ENCODE measurements around the gene TMEM151B.
"Not testable (repeated sequence)": the region's sequence is repeated elsewhere in the genome, so short reads cannot be mapped to it uniquely, and the experiment has no call there.

TMEM151B gene

GRCh38 chr6:44333942-44334341 is 63.7 kb downstream of the TMEM151B start:
- no peak for DNase-seq (ENCODE audit: low read depth)

GRCh38 chr6:44335631-44336030 is 65.4 kb downstream of the TMEM151B start:
- DNase-seq (ENCODE audit: low read depth): no peak

GRCh38 chr6:44338228-44339122 is 68.2 kb downstream of the TMEM151B start:
- DNase-seq (ENCODE audit: low read depth): peak; percentile 11

GRCh38 chr6:44339301-44339700 is 69.1 kb downstream of the TMEM151B start:
- DNase-seq (ENCODE audit: low read depth): no peak

- DNase-seq (ENCODE audit: low read depth): peak; percentile 44
These were observed 69.7 kb downstream of the TMEM151B start for GRCh38 chr6:44339763-44340625.

GRCh38 chr6:44341095-44341890 is 71.0 kb downstream of the TMEM151B start:
- no peak for DNase-seq (ENCODE audit: low read depth)

GRCh38 chr6:44342052-44342451 is 71.8 kb downstream of the TMEM151B start:
- DNase-seq (ENCODE audit: low read depth): no peak

GRCh38 chr6:44342489-44342888 is 72.2 kb downstream of the TMEM151B start, which contains the start of gene SPATS1:
TSS of gene SPATS1 (plus strand) at chr6:44342650. CDS start at chr6:44343096, 446 bp downstream.
- no peak for DNase-seq (ENCODE audit: low read depth)

GRCh38 chr6:44346818-44347217 is 76.6 kb downstream of the TMEM151B start:
- DNase-seq (ENCODE audit: low read depth): not testable (repeated sequence)

- no peak for DNase-seq (ENCODE audit: low read depth)
These were observed 79.8 kb downstream of the TMEM151B start for GRCh38 chr6:44349904-44350649.

GRCh38 chr6:44350650-44350994 is 80.4 kb downstream of the TMEM151B start:
- DNase-seq (ENCODE audit: low read depth): not testable (repeated sequence)

GRCh38 chr6:44352259-44352658 is 82.0 kb downstream of the TMEM151B start:
- no peak for DNase-seq (ENCODE audit: low read depth)

GRCh38 chr6:44353336-44353735 is 83.1 kb downstream of the TMEM151B start:
- DNase-seq (ENCODE audit: low read depth): no peak

- no peak for DNase-seq (ENCODE audit: low read depth)
These were observed 85.4 kb downstream of the TMEM151B start for GRCh38 chr6:44355640-44356039.

GRCh38 chr6:44356487-44356886 is 86.2 kb downstream of the TMEM151B start:
- no peak for DNase-seq (ENCODE audit: low read depth)

Data from HS-5 (cell line).